ENCODE results near the gene PIEZO1.
"Not testable (repeated sequence)": the region's sequence is repeated elsewhere in the genome, so short reads cannot be mapped to it uniquely, and the experiment has no call there.

The PIEZO1 gene

GRCh38 chr16:88687254-88687576 is 97.8 kb downstream of the PIEZO1 start:
- no peak for DNase-seq (ENCODE audit: low spot score)

GRCh38 chr16:88686439-88687253 is 98.4 kb downstream of the PIEZO1 start, which contains the start of gene SNAI3:
SNAI3 (minus strand) TSS chr16:88686507; CDS start chr16:88686406, 101 bp downstream.
- DNase-seq (ENCODE audit: low spot score) = peak; percentile 96

- no peak for DNase-seq (ENCODE audit: low spot score)
These were observed 99.0 kb downstream of the PIEZO1 start for GRCh38 chr16:88686062-88686438.

- DNase-seq (ENCODE audit: low spot score) = no peak
These were observed 99.6 kb downstream of the PIEZO1 start for GRCh38 chr16:88685156-88686061.

GRCh38 chr16:88684569-88685155 is 100.4 kb downstream of the PIEZO1 start:
- no peak for DNase-seq (ENCODE audit: low spot score)

- DNase-seq (ENCODE audit: low spot score) = no peak
These were observed 103.1 kb downstream of the PIEZO1 start for GRCh38 chr16:88681709-88682451.

- no peak for DNase-seq (ENCODE audit: low spot score)
These were observed 103.8 kb downstream of the PIEZO1 start for GRCh38 chr16:88681084-88681680.

- no peak for DNase-seq (ENCODE audit: low spot score)
These were observed 104.4 kb downstream of the PIEZO1 start for GRCh38 chr16:88680554-88681083.

GRCh38 chr16:88678224-88678979 is 106.6 kb downstream of the PIEZO1 start:
- no peak for DNase-seq (ENCODE audit: low spot score)

GRCh38 chr16:88677721-88678120 is 107.3 kb downstream of the PIEZO1 start:
- no peak for DNase-seq (ENCODE audit: low spot score)

- DNase-seq (ENCODE audit: low spot score) = no peak
These were observed 108.3 kb downstream of the PIEZO1 start for GRCh38 chr16:88676502-88677242.

GRCh38 chr16:88673716-88674379 is 111.2 kb downstream of the PIEZO1 start:
- no peak for DNase-seq (ENCODE audit: low spot score)

GRCh38 chr16:88672776-88673175 is 112.2 kb downstream of the PIEZO1 start:
- DNase-seq (ENCODE audit: low spot score) = peak; percentile 71

- no peak for DNase-seq (ENCODE audit: low spot score)
These were observed 113.2 kb downstream of the PIEZO1 start for GRCh38 chr16:88671806-88672205.

- no peak for DNase-seq (ENCODE audit: low spot score)
These were observed 115.0 kb downstream of the PIEZO1 start for GRCh38 chr16:88669980-88670379.

- DNase-seq (ENCODE audit: low spot score) = not testable (repeated sequence)
These were observed 115.5 kb downstream of the PIEZO1 start for GRCh38 chr16:88669493-88669892.

GRCh38 chr16:88667461-88667860 is 117.6 kb downstream of the PIEZO1 start:
- DNase-seq (ENCODE audit: low spot score) = no peak

GRCh38 chr16:88665570-88665969 is 119.5 kb downstream of the PIEZO1 start:
- DNase-seq (ENCODE audit: low spot score) = no peak

All from ecto neural progenitor cell (in vitro differentiated cells).